Ovary (tissue), 3 donors: Measurements from ENCODE around the gene SLC23A2.

Source experiments
- CTCF ChIP-seq, 3 donors: fragments of 450-650 bp in 2 of 3; fragments of 200-600 bp in 1 of 3; IDR thresholded peaks; one replicate each; pipeline versions ENCODE4 v1.5.1 to v1.8.0; 2016 to 2022; ENCODE audit warnings: antibody characterized with exemption in 3 of 3, mild to moderate bottlenecking in 1 of 3
- POLR2A ChIP-seq: fragments of 450-650 bp; IDR thresholded peaks from one replicate; pipeline ENCODE4 v1.6.1; 2017; ENCODE audit warnings: antibody characterized with exemption, mild to moderate bottlenecking, moderate library complexity
- donor health status: DM: no; HTN: no; CAD: no.

GRCh38 chr20:4894409-4894808, 106.9 kb downstream of the SLC23A2 start:
- no peak for TF ChIP-seq CTCF (IDR thresholded peaks at IDR 0.05)
- TF ChIP-seq POLR2A, result no peak
